Measurements from ENCODE around the gene MAP3K9. TPM values are rescaled to one million over a fixed set of nuclear protein-coding genes. Genes with fewer than 3 reads are reported as not detected.

MAP3K9 gene
- total RNA-seq, 1 experiment from 2014 or later = 24.3 TPM

- H3K4me1 Mint-ChIP-seq (ENCODE audit: low read depth, unreplicated experiment) = peaks cover 42% of the 10 kb centered on the region
- H3K27ac Mint-ChIP-seq (ENCODE audit: unreplicated experiment) = no peak overlapping the region
- no peaks in the 10 kb centered on the region for H3K27me3 Mint-ChIP-seq (ENCODE audit: unreplicated experiment)
- CTCF ChIA-PET = interaction anchor here (1.2 to 2.2 kb wide), 3 partner anchors 13 to 54 kb away, joined by 3 to 15 read pairs (median 4); partner anchors contain the start of gene MAP3K9
- no peak for TF ChIP-seq CTCF (IDR thresholded peaks at IDR 0.05; ENCODE audit: unreplicated experiment)
- peaks cover 8% of the 10 kb centered on the region for H3K36me3 Mint-ChIP-seq (ENCODE audit: insufficient read depth, unreplicated experiment)
- intact Hi-C loops (cut with micrococcal nuclease; ENCODE audit: unreplicated experiment) = loop anchor here (1.0 kb wide), 1 partner anchor 57 kb away; no protein-coding TSS in a partner anchor
- DNase-seq = no peak
- no TSS peak for BruUV-seq (replicated peaks)
- no peak overlapping the region for H3K4me3 Mint-ChIP-seq (ENCODE audit: low read depth, unreplicated experiment)
- H3K9me3 Mint-ChIP-seq (ENCODE audit: low read depth, unreplicated experiment) = no peaks in the 10 kb centered on the region
Measured at GRCh38 chr14:70755655-70756054, 53.7 kb downstream of the MAP3K9 start.

GRCh38 chr14:70754991-70755390, 54.3 kb downstream of the MAP3K9 start:
- peak; percentile 91 for DNase-seq
- peak overlapping the region; percentile 27 for H3K4me3 Mint-ChIP-seq (ENCODE audit: low read depth, unreplicated experiment)
- H3K4me1 Mint-ChIP-seq (ENCODE audit: low read depth, unreplicated experiment) = peaks cover 42% of the 10 kb centered on the region
- CTCF ChIA-PET = interaction anchor here (1.2 to 2.2 kb wide), 3 partner anchors 14 to 55 kb away, joined by 3 to 15 read pairs (median 4); partner anchors contain the start of gene MAP3K9
- H3K36me3 Mint-ChIP-seq (ENCODE audit: insufficient read depth, unreplicated experiment) = peaks cover 8% of the 10 kb centered on the region
- TF ChIP-seq CTCF (IDR thresholded peaks at IDR 0.05; ENCODE audit: unreplicated experiment) = no peak
- no peaks in the 10 kb centered on the region for H3K27me3 Mint-ChIP-seq (ENCODE audit: unreplicated experiment)
- no peaks in the 10 kb centered on the region for H3K9me3 Mint-ChIP-seq (ENCODE audit: low read depth, unreplicated experiment)
- peak overlapping the region; percentile 24 for H3K27ac Mint-ChIP-seq (ENCODE audit: unreplicated experiment)
- intact Hi-C loops (cut with micrococcal nuclease; ENCODE audit: unreplicated experiment) = loop anchor here (1.0 kb wide), 1 partner anchor 57 kb away; no protein-coding TSS in a partner anchor
- BruUV-seq (replicated peaks) = no TSS peak

GRCh38 chr14:70753518-70753953, 55.8 kb downstream of the MAP3K9 start:
- Mint-ChIP-seq H3K4me1 (ENCODE audit: low read depth, unreplicated experiment) (peaks cover 42% of the 10 kb centered on the region), H3K36me3 (ENCODE audit: insufficient read depth, unreplicated experiment) (peaks cover 12% of the 10 kb centered on the region), H3K4me3 (ENCODE audit: low read depth, unreplicated experiment) (peak overlapping the region; percentile 51), H3K9me3 (ENCODE audit: low read depth, unreplicated experiment) (no peaks in the 10 kb centered on the region), H3K27ac (ENCODE audit: unreplicated experiment) (peak overlapping the region; percentile 78), H3K27me3 (ENCODE audit: unreplicated experiment) (no peaks in the 10 kb centered on the region)
- CTCF ChIA-PET = interaction anchor here (1.2 kb wide), 1 partner anchor 9 kb away, joined by 4 read pairs; no protein-coding TSS in a partner anchor
- DNase-seq = peak; percentile 63
- BruUV-seq (replicated peaks) = no TSS peak
- intact Hi-C loops (cut with micrococcal nuclease; ENCODE audit: unreplicated experiment) = no loop called here
- no peak for TF ChIP-seq CTCF (IDR thresholded peaks at IDR 0.05; ENCODE audit: unreplicated experiment)

- no peak overlapping the region for H3K4me3 Mint-ChIP-seq (ENCODE audit: low read depth, unreplicated experiment)
- no peaks in the 10 kb centered on the region for H3K9me3 Mint-ChIP-seq (ENCODE audit: low read depth, unreplicated experiment)
- H3K27ac Mint-ChIP-seq (ENCODE audit: unreplicated experiment) = no peak overlapping the region
- no TSS peak for BruUV-seq (replicated peaks)
- no peak for TF ChIP-seq CTCF (IDR thresholded peaks at IDR 0.05; ENCODE audit: unreplicated experiment)
- peaks cover 14% of the 10 kb centered on the region for H3K4me1 Mint-ChIP-seq (ENCODE audit: low read depth, unreplicated experiment)
- H3K27me3 Mint-ChIP-seq (ENCODE audit: unreplicated experiment) = no peaks in the 10 kb centered on the region
- DNase-seq = no peak
- peaks cover 25% of the 10 kb centered on the region for H3K36me3 Mint-ChIP-seq (ENCODE audit: insufficient read depth, unreplicated experiment)
- intact Hi-C loops (cut with micrococcal nuclease; ENCODE audit: unreplicated experiment) = no loop called here
- CTCF ChIA-PET = no interaction called here
Measured at GRCh38 chr14:70748422-70748821, 60.9 kb downstream of the MAP3K9 start.

Data from Calu3 (cell line).